Mucosa of descending colon (tissue), 3 donors: ENCODE measurements around the gene DPP10. TPM values are rescaled to one million over a fixed set of nuclear protein-coding genes. Genes with fewer than 3 reads are reported as not detected.

Experiments used
- ATAC-seq: fragments of 200-7000 bp; cut with Tn5 transposase; one replicate; pipeline ENCODE4 v1.9.1; 2020; ENCODE audit warnings: mild to moderate bottlenecking, moderate library complexity
- DNase-seq, 3 donors: peaks; one replicate each; pipeline ENCODE4 v3.0.0-alpha.2; 2020
- H3K36me3 ChIP-seq: fragments of 200-600 bp; one replicate; pipeline ENCODE4 v1.8.0; 2021; ENCODE audit warnings: low read depth, mild to moderate bottlenecking
- H3K4me1 ChIP-seq: fragments of 200-600 bp; one replicate; pipeline ENCODE4 v1.8.0; 2021; ENCODE audit warnings: low read depth, mild to moderate bottlenecking
- H3K4me3 ChIP-seq: fragments of 200-600 bp; one replicate; pipeline ENCODE4 v1.8.0; 2021; ENCODE audit warnings: mild to moderate bottlenecking
- H3K9me3 ChIP-seq: fragments of 200-600 bp; one replicate; pipeline ENCODE4 v1.8.0; 2021; ENCODE audit warnings: mild to moderate bottlenecking
- intact Hi-C, 2 donors: fragments of 100-400 bp; cut with DNase I in 1 of 2; cut with micrococcal nuclease in 1 of 2; formaldehyde crosslinking; loops; one replicate each; pipeline versions ENCODE4 v1.11.0 to v1.11.1; 2022; cut with DNase I, micrococcal nuclease
- total RNA-seq, 3 donors: library from RNA; stranded (reverse); fragmentation: NEBNext Ultra II Directional in 2 of 3; extraction: Animal tissue kit (Norgen Biotek cat#: 25700) in 2 of 3; gene quantifications; one replicate each; pipeline versions ENCODE4 v1.2.1 to v1.2.4, GENCODE V29; 2021 to 2023
- TF ChIP-seq, protein P1 (sequence below): fragments of 200-600 bp; IDR thresholded peaks from one replicate; pipeline ENCODE4 v1.8.0; 2022; ENCODE audit warnings: antibody characterized with exemption, mild to moderate bottlenecking
- donor health status: DM: no; HTN: no; CAD: no; lungs with moderate emphysema.
- donor health status: DM: no; HTN: no; CAD: no.
- donor health status: DM: no; HTN: yes; CAD: no.

DPP10 gene
- total RNA-seq, 3 donors from 2014 or later: 6.3 to 12.2 (median 6.9) TPM

DNA sequence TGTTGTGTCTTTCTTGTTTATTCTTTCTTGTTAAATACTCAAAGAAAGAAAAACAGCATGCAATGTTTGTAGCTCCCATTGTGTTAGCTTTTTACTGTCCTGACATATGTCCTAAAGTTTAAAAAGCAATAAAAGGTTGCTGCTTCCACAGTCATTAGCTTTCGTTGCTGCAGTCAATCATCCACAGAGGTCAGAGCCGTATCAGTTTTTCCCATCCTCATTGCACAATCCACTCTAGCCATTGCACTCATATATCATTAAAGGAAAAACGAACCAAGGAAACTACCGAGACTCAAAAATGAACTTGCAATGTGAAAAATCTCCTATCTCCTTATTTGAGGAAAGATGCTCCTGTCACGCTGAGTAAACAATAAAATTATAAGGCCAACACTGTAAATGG is 954.1 kb downstream of the DPP10 start:
- ATAC-seq: peak; percentile 65
- DNase-seq: peak in 1 of 3 donors; percentile 3

DNA sequence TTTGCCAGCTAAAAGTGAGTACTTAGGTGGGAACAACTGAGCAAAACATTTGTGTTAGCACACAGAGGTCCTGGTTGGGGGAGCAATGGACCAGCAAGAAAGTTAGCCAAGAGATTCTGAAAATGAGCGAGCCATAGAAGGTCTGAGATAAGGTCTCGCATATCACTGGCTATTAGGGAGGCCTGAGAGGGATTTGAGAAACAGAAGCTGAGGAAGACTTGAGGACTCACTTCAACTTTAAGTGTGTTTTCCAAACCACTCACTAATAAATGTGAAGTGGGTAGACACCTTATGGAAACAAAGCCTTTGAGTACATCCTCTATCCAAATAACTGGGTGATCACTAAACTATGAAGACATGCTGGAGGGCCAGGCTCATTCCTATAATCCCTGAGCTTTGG is 958.5 kb downstream of the DPP10 start:
- H3K4me3 ChIP-seq: no peak overlapping the region
- H3K4me1 ChIP-seq: peaks cover 6% of the 10 kb centered on the region
- no peaks in the 10 kb centered on the region for H3K9me3 ChIP-seq
- intact Hi-C loops: no loop called here
- ATAC-seq (no peak), DNase-seq (no peak)
- H3K36me3 ChIP-seq: no peaks in the 10 kb centered on the region
- TF ChIP-seq, protein P1, sequence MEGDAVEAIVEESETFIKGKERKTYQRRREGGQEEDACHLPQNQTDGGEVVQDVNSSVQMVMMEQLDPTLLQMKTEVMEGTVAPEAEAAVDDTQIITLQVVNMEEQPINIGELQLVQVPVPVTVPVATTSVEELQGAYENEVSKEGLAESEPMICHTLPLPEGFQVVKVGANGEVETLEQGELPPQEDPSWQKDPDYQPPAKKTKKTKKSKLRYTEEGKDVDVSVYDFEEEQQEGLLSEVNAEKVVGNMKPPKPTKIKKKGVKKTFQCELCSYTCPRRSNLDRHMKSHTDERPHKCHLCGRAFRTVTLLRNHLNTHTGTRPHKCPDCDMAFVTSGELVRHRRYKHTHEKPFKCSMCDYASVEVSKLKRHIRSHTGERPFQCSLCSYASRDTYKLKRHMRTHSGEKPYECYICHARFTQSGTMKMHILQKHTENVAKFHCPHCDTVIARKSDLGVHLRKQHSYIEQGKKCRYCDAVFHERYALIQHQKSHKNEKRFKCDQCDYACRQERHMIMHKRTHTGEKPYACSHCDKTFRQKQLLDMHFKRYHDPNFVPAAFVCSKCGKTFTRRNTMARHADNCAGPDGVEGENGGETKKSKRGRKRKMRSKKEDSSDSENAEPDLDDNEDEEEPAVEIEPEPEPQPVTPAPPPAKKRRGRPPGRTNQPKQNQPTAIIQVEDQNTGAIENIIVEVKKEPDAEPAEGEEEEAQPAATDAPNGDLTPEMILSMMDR: no peak

More for the DNA sequence above, 954.1 kb downstream of the DPP10 start:
- intact Hi-C loops: no loop called here
- Histone ChIP-seq H3K36me3 (no peaks in the 10 kb centered on the region), H3K9me3 (no peaks in the 10 kb centered on the region), H3K4me1 (peaks cover 6% of the 10 kb centered on the region), H3K4me3 (no peak overlapping the region)
- TF ChIP-seq, protein P1: no peak

DNA sequence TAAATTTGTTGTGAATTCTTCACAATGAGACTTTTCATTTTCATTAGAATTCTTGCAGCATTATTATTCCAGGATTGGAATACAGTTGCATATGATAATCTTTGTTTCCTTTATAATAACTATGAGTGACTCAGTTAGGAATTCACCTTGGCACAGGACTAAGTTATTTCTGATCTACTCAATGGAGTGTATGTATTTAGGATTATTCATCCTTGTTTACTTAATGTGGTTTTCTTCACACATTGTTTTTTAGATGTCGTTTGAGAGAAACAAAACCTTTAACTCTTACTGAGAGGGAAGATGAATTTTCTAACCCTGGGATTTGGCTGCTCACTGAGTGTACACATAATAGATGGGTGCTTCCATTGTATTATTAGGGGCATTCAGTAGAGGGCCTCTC is 970.1 kb downstream of the DPP10 start:
- H3K36me3 ChIP-seq: no peaks in the 10 kb centered on the region
- no peak for ATAC-seq
- intact Hi-C loops: no loop called here
- TF ChIP-seq, protein P1: no peak
- no peaks in the 10 kb centered on the region for H3K9me3 ChIP-seq
- DNase-seq: no peak
- no peak overlapping the region for H3K4me3 ChIP-seq
- no peaks in the 10 kb centered on the region for H3K4me1 ChIP-seq

DNA sequence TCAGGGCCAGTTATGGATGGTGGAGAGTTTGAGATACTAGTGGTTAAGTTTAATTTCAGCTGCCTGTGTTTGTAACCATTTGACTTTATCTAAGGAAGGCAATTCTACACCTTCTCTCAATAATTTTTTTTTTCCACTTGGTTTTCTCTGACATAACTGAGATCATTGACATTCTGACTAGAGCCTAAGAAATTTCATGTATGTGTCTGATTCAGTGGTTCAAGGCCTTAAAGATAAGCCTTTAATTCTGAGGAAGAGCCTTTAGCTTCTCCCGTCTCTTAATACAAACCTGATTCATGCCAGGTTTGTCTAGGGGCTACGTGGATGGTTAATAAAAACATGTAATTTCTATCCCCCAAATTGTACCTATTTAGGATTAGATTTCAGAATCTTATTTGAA is 971.4 kb downstream of the DPP10 start:
- Histone ChIP-seq H3K9me3 (no peaks in the 10 kb centered on the region), H3K4me1 (no peaks in the 10 kb centered on the region), H3K36me3 (no peaks in the 10 kb centered on the region), H3K4me3 (no peak overlapping the region)
- TF ChIP-seq, protein P1: no peak
- ATAC-seq (no peak), DNase-seq (no peak)
- intact Hi-C loops: no loop called here

DNA sequence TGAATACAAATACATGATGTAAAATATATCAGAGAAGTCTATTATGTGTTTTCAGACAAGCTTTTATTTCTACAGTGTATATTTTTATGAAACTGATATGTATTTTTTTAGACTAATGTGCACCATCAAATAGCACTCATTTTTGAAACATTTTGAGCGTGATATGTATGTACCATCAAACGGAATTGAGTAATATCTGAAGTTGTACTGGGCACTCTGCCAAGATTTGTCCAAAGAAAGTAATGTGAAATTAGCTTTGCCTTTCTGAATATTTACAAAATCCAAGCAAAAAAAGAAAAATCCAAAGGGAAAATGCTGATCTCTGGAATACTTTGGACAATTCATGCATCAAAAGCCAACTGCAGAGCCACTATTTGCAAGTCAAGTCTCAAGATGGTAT is 972.0 kb downstream of the DPP10 start:
- Histone ChIP-seq H3K36me3 (no peaks in the 10 kb centered on the region), H3K9me3 (no peaks in the 10 kb centered on the region), H3K4me3 (no peak overlapping the region), H3K4me1 (no peaks in the 10 kb centered on the region)
- DNase-seq (no peak), ATAC-seq (no peak)
- intact Hi-C loops: no loop called here
- TF ChIP-seq, protein P1: no peak

DNA sequence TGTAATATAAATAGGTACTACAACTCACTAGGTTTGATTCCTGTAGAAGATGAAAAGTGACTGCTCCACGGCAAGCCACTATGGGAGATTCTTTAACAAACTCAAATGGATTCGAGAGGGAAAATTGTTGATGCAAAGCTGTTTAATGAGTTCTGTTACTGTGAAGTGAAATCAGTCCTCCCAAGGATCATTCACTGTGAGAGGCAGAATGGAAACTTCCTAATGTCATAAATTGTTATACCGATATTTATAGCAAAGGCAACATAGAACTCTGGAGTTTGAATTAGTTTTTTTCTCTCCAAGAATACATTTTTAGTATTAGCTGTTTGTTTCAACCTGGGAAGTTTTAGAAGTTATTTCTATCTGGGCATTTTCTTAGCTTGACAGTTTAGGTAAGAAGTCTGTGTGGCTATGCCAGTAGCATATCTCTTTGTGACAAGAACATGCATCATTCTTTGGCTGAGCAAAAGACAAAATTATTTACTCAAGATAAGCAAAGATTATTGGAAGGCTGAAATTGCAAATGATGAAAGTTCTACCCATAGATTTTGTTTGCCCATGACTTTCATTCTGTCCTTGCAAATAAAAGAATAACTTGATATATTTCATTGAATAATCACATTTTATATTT is 979.7 kb downstream of the DPP10 start:
- TF ChIP-seq, protein P1: no peak
- intact Hi-C loops: no loop called here
- ATAC-seq: no peak
- Histone ChIP-seq H3K4me1 (no peaks in the 10 kb centered on the region), H3K36me3 (no peaks in the 10 kb centered on the region), H3K9me3 (no peaks in the 10 kb centered on the region), H3K4me3 (no peak overlapping the region)
- no peak for DNase-seq
